GM19328 (cell line): ENCODE data around the gene VPS52.
"Not testable (repeated sequence)": the region's sequence is repeated elsewhere in the genome, so short reads cannot be mapped to it uniquely, and the experiment has no call there.

ENCODE experiments used
- ATAC-seq: cut with Tn5 transposase; IDR thresholded peaks from one replicate; pipeline ENCODE4 v1.9.1; 2021; ENCODE audit warnings: mild to moderate bottlenecking, moderate library complexity; ENCODE audit not compliant: unreplicated experiment

VPS52 gene

DNA sequence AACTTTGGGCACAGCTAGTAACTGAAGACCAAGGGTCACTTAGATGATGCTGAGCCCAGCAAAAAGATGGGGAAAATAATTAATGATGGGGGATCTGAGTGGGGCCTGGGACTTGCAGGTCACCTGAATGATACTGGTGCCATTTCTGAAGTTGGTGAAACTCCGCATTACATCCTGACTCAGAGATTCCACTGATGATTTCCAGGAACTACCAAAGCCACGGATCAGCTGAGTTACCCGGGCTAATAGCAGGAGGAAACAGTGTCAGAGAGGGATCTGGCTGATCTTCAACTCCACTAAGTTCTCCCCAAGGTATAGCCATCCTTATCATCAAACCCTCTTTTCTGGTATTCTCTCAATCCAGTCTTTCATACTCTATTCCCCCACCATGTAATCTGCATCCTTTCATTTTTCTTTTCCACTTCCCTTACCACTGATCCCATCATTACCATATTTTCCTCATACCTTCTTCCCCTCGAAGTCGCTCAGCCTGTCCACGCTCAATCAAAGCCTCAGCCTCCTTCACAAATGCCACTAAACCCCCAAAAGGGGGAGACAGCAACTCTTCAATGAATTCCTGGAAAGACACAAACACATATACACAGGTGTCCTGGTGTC, 20.2 kb downstream of the VPS52 start:
- ATAC-seq = no peak

DNA sequence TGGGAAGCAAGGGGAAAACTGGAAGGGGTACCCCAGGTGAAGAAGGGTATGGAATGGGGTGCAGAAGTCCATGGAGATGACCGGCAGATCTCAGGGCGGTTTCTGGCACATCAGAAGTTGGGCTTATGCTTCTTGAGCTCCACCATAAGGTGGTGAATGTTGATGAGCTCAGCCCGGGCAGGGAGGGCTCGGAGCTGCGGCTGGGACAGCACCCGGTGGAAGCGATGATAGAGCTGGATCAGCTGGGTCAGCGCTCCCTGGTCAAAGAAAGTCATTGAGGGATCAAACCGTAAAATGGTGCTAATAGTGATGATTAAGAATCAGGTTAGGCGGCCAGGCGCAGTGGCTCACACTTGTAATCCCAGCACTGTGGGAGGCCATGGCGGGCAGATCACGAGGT, 20.9 kb downstream of the VPS52 start:
- ATAC-seq = no peak

DNA sequence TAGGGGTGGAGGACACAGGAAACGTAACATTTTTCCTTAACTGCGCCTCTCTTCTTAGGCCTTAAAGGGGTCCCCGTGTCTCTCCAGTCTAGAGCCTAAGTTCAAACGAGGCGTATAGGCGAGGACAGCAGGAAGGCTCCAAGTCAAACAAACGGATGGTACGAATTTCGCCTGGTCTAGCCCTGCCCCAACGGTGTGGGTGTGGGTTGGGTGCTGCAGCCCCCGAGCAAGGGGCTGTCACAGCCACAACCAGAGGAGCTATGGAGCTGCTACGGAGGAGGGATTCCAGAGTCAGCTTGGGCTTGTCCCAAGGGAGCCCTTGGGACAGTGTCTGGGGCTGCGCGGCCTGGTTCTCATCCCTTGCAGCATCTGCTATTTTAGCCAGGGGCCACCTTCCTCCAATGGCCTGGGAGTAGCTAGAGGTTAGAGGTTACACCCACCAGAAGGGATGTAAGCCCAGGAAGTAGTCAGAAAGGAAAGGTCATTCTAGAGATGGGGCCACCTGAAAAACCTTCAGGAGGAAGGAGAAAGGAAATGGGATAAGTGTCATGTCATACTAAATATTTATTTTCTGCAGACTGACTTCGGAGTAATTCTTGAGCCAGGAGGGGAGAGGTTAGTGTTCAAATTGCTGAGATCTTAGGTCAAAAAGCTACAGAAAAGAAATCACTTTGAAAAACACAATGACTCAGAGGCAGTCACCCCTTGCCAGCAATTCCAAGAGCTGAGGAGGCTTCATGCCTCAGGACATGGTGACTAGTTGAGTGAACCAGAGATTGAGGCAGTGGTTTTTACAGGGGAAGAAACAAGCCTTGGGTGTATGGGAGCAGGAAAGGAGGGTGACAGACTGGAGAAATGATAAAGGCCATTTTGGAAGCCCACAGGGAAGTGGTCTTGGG, 21.7 kb downstream of the VPS52 start:
- no peak for ATAC-seq

DNA sequence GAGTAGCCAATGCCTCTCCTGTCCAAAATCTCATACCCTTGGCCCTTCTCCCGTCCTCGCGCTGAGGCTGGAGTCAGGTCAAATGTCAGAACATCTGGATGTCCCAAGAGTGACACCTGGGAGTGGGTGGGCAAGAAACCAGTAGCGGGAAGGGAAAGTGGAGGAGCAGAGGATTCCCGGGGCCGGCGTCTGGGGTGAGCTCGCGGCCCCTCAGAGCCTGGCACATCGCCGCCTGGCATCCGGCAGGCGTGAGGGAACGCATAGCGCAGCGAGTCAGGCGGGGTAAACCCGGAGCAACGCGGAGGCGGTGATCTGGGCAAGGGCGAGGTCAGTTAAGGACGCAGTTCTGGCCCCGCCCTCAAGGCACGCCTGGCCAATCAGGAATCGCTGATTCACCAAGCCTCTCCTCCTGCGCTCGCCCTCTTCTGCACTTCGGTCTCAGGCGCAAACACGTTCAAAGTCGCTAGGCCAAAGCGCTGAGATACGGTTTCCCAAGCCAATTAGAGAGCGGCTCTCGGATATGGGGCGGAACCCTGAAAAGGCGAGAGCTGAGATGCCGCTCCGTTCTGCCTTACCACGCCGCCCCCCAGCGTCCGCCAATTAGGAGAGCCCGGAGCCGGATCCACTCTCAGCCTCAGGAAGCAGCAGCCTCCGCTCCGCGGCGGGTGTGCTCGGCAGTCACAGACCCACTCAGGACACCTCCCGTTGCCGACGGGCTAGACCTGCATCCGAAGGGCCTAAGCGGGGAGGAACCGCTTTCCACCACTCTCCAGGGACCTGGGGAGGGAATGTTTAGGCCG, 22.5 kb downstream of the VPS52 start:
- peak; percentile 84 for ATAC-seq

DNA sequence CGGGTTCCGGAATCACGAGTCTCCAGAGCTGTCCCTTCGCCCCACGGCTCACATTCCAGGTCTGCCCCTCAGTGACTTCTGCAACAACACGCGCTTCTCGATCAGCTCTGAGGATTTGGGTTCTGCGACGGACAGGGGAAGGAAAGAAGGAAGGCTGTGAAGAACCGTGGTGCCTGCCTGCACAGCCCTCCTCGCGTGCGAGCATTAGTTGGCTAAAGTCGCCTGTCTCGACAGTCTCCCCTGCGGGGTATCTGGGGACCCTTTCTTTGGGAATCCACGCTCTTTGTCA, 23.1 kb downstream of the VPS52 start:
- ATAC-seq = no peak

DNA sequence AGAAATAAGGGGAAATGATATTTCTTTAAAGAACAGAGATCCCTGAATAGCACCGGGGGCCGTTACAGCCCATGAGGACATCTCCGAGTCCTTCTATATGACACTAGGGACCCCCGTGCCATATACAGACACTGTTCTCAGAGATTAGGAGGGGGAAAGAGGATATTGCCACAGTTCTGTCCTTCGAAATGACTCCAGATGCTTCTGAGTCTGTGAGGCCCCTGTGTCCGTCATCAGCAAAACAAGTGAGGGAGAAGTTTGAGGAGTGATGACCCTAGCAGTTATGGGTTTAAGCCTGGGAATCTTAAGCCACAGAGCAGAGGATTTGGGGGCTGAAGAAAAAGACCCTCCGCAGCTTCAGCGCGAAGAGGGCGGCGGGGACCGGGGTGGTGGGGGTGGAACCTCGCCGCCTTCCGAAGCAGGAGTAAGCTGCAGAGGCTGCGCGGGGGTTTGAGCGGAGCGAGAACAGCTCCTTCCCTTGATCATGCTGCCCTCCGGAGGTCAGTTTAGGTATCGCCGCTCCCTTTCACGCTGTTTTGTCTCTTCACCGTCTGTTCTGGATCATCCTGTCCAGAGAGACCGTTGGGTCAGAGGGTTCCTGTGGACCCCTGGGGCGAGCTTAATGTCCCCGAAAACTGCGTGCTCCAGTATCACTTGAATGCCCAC, 23.6 kb downstream of the VPS52 start:
- ATAC-seq = no peak

DNA sequence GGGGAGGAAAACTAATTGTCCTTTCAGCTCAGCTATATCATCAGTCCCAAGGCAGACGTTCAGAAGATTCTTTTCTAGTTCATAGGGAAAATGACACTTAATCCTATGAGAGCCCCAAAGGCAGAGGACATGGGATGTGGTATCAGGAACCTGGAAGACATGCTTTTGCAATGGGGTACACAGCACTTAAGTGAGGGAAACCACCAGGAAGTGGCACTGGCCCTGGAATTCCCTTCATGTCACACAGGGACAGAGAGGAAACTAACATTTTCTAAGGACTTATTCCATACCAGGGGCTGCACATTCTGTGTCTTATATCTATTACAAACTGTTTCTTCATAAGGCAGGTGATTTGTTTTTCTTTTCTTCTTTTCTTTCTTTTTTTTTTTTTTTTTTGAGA, 28.2 kb downstream of the VPS52 start:
- ATAC-seq = no peak

DNA sequence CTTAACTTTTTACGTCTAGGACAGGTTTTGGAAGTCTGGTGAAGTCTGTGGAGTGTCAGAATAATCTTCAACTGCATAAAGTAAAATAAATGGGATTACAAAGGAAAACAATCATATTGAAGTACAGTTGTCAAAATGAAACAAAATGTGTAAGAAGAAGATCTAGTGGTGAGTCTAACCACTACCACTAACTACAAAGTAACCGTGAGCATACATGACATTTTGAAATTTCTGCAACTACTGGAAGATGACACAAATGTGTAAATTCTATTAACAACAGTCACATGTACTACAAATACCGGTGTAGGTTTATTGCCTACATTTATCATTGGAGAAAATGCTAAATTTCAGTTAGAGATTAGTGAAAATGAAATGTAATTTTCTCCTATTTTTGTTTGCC, 29.7 kb downstream of the VPS52 start:
- ATAC-seq = no peak

DNA sequence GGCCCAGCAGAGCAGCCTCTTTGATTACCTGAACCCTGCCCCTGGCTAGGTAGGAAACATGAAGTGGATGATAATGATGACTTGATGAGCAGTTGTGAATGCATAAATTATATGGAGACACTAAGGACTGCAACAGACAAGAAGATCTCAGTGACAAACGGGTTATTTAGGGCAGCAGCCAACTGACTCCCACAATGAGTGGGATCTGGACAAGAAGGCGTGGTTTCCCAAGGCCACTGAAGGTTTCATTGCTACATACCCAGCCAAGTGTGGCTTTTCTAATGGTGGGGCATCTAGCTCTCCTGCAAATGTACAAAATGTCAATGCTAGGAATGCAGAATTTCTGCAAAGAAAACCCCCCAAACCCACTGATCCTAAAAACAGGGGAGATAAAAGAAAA, 33.9 kb downstream of the VPS52 start:
- ATAC-seq = no peak

DNA sequence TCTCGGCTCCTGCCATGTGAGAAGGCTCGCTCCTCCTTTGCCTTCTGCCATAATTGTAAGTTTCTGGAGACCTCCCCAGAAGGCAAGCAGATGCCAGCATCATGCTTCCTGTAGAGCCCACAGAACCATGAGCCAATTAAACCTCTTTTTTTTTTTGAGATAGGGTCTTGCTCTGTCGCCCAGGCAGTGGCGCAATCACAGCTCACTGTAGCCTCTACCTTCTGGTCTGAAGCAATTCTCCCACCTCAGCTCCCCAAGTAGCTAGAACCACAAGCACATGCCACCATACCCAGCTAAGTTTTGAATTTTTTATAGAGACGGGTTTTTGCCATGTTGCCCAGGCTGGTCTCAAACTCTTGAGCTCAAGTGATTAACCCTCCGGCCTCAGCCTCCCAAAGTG, 34.8 kb downstream of the VPS52 start:
- ATAC-seq = no peak

DNA sequence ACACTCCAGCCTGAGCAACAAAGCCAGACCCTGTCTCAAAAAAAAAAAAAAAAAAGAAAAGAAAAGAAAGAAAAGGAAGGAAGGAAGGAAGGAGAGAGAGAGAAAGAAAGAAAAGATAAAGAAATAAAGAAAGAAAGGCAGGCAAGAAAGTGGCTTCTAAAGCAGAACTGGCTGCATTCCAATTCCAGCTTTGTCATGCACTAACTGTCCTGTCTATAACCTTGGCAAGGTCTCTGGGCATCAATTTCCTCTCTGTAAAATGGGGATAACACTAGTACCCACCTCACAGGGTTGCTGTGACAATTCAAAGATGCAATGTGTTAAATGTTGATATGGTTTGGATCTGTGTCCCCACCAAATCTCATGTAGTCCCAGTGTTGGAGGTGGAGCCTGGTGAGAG, 35.3 kb downstream of the VPS52 start:
- no peak for ATAC-seq

DNA sequence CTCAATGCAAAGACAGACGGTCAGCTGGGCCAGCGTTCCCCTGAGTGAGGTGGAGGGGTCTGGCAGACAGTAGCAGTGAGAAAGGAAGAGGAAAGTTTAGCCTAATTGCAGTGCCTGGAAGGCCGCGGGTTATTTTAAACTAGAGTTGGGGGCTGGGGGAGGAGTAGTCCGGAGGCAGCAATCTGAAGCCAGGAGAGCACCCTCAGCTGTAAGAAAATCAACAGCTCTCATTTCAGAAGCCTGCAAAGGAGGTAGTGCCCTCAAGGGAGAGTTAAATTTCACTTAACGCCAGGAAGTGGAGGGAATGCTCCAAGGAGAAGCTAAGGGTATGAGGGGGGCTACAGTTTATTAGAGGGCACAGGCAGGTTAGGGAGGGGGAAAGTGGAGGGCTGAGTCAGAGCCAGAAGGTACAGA, 36.4 kb downstream of the VPS52 start:
- ATAC-seq = no peak

DNA sequence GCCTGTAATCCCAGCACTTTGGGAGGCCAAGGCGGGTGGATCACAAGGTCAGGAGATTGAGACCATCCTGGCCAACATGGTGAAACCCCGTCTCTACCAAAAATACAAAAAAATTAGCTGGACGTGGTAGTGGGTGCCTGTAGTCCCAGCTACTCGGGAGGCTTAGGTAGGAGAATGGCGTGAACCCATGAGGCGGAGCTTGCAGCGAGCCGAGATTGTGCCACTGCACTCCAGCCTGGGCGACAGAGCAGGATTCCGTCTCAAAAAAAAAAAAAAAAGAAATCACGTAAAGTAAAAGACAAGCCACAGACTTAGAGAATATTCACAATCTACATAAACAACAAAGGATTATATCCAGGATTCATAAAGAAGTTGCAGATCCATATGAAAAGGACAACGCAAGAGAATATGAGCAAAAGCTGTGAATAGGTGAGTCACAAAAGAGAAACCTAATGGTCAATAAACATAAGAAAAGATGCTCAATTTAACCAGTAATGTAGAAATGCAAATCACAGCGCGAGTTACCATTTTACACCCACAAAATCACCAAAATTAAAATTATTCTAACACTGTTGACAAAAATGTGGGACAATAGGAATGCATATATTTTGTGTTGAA, 45.1 kb downstream of the VPS52 start:
- ATAC-seq = not testable (repeated sequence)

DNA sequence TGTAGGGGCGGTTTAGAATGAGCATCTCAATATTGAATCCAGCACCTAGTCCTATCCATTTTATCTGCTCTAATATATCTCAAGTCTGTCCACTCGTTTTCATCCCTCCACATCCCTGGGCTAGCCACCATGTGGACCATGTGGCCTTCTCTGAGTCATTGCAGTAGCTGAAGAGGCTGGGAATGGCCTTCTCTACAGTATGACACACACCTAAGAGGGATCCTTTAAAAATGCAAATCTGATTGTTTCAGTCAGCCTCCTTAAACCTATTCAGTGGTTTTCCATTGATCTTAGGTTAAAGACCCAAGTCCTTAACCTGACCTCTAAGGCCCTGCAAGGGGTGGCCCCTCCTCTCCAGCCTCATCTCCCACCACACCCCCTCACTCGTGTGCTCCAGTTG, 54.0 kb downstream of the VPS52 start:
- ATAC-seq = no peak

DNA sequence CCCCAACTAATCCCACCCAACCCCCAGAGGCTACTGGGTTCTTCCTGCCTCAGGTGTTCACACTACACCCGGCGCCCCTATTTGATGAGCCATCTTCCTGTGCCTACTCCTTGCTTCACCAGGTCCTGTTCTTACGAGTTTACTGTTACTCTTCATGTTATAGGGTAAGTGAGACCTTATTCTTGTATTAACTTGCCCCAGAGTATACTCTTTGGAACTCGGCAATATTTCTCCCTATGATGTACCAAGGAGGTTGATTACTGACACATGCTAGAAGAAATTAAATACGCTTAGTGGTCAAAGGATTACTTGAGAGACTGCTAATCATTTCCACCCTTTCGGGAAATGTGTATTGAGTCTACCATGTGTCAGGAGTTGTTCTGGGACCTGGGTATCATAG, 54.4 kb downstream of the VPS52 start:
- no peak for ATAC-seq

DNA sequence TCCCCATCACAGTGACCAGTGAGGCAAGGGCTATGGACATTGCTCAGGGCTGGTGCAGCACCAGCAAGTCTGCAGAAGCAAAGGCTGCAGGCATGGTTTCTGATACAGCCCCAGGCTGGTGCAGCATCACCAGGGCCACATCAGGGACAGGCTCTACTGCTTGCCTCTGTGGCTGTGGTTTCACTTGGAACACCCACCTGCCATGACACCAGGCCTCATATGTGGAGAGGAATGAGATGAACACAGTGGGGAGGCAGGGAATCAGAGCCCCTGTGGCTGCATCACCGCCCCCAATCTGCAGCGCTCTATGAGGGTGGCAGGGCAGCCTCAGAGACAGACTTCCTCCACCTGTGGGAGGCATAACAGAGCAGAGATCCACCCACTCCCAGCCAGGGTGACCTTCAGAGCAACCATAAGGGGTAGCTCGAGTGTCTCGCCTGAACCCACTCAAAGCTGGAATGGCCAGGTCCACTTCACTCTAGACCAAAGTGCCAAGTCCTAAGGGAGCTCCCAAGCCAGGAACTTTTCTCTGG, 55.5 kb downstream of the VPS52 start:
- no peak for ATAC-seq

DNA sequence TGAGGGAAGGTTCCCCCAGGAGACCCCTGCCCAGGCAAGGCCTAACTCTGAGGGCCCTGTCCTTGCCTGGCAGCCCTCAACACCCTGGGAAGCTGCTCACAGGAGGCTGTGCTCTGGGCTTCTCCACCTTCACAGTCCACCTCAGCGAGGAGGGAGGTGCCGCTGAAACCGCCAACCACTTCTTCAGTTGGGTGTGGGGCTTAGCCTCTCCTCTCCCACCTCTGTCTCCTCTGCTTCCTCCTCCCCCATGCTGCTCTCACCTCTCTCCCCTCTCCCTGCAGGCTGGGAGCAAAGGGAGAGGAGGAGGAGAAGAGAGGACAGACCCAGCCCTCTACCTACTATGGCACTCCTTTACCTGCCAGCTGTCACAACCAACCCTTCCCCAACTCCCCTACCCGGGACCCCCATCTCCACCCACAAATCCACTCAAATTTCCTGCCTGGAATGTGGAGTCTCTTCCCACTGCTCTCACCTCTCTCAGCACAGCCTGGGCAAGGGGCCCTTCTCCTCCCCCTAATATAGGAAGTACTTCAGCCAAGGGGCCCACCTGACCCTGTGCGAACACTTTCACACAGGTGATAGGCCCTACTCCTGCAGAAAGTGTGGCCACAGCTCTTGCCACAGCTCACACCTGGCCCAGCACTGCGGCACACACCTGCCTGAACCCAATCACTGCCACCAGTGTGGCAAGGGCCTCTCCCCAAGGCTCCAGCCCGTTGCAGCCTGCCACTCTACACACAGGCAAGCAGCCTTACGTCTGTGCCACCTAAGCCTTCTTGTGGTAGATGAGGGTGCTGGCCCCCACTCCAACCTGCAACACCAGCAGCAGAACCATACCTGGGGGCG, 56.2 kb downstream of the VPS52 start:
- ATAC-seq = no peak

DNA sequence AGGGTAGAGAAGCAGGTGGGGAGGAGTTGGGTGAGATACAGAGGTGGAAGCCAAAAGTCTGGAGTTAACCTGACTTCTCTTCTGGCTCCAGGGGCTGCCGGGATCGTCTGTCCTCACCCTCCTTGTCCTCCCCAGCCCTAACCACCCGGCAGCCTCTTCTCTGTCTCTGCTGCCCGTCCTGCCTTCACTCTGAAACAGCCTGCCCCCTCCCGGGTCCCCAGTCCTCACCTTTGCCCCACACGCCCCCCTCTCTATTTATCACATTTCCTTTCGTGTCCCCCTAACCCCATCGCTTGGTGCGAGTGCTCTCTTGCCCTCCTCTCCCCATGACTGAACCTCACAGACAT, 57.7 kb downstream of the VPS52 start:
- ATAC-seq = no peak

DNA sequence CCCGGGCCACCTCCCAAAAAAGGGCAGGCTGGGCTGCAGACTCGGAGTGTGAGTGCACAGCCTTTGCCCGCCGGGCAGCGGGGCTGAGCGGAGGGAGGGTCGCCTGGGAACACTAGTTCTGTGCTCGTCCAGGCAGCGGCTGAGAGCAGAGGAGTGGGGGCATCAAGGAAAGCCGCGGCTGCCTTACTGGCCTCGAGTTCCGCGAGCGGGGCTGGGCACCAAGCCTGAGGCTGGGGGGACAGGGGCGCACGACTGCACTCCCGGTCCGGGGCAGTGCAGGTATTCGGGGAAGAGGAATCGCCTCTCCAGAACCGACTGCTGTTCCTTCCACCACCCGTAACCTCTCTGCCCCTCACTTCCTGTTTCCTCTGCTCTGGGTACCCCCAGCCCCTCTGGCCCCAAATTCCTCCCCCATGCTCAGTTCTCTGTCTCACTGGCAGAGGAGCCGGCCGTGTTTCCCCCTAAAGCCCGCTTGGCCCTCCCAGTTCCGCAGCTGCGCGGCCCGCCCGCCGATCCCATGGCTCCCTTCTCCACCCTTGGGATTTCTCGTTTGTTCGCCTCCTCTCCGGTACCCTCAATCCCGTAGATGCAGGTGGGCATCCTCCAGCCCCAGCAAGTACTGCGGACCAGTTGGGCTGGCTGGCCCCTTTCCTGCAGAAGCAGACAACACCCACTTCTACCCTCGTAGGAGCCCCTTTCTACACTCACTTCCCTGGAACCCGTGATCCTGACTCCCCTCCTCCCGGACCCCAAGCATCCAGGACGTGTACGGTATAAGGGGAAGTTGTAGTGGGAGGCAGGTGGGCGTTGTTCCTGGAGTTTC, 58.3 kb downstream of the VPS52 start:
- ATAC-seq = no peak
